ENCODE measurements around the gene C1RL. TPM values are rescaled to one million over a fixed set of nuclear protein-coding genes. Genes with fewer than 3 reads are reported as not detected.

The C1RL gene
- total RNA-seq, 1 donor from 2014 or later, result 19.2 TPM

- H3K27me3 Mint-ChIP-seq, result peaks cover 12% of the 10 kb centered on the region
Observed at GRCh38 chr12:7066596-7066995, 42.4 kb downstream of the C1RL start.

DNA sequence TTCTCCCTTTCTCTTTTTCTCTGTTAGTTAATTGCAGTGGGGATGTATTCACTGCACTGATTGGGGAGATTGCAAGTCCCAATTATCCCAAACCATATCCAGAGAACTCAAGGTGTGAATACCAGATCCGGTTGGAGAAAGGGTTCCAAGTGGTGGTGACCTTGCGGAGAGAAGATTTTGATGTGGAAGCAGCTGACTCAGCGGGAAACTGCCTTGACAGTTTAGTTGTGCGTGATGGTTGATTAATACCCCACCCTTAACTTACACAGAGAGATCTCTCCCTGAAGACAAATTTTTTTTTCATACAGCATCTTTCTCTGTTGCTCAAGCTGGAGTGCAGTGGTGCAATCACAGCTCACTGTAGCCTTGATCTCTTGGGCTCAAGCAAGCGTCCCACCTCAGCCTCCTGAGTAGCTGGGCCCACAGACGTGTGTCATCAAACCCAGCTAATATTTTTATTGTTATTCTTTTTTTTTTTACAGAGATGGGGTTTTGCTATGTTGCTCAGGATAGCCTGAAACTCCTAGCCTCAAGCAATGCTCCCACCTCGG is 43.9 kb downstream of the C1RL start:
- POLR2A ChIA-PET, result no interaction called here
- ATAC-seq (ENCODE audit: low read depth) (no peak), DNase-seq (no peak)
- no peak overlapping the region for H3K27ac Mint-ChIP-seq
- intact Hi-C loops (cut with micrococcal nuclease), result no loop called here
- H3K27me3 Mint-ChIP-seq, result peaks cover 16% of the 10 kb centered on the region
- H3K36me3 Mint-ChIP-seq (ENCODE audit: low read depth), result no peaks in the 10 kb centered on the region
- H3K4me1 Mint-ChIP-seq, result no peaks in the 10 kb centered on the region
- CTCF ChIA-PET, result no interaction called here
- no peak overlapping the region for H3K4me3 Mint-ChIP-seq
- TF ChIP-seq, protein P1, sequence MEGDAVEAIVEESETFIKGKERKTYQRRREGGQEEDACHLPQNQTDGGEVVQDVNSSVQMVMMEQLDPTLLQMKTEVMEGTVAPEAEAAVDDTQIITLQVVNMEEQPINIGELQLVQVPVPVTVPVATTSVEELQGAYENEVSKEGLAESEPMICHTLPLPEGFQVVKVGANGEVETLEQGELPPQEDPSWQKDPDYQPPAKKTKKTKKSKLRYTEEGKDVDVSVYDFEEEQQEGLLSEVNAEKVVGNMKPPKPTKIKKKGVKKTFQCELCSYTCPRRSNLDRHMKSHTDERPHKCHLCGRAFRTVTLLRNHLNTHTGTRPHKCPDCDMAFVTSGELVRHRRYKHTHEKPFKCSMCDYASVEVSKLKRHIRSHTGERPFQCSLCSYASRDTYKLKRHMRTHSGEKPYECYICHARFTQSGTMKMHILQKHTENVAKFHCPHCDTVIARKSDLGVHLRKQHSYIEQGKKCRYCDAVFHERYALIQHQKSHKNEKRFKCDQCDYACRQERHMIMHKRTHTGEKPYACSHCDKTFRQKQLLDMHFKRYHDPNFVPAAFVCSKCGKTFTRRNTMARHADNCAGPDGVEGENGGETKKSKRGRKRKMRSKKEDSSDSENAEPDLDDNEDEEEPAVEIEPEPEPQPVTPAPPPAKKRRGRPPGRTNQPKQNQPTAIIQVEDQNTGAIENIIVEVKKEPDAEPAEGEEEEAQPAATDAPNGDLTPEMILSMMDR (IDR thresholded peaks at IDR 0.05), result no peak
- no peaks in the 10 kb centered on the region for H3K9me3 Mint-ChIP-seq

More at GRCh38 chr12:7066596-7066995, 42.4 kb downstream of the C1RL start:
- DNase-seq, result no peak
- Mint-ChIP-seq H3K4me1 (no peaks in the 10 kb centered on the region), H3K4me3 (no peak overlapping the region), H3K36me3 (ENCODE audit: low read depth) (no peaks in the 10 kb centered on the region), H3K27ac (no peak overlapping the region), H3K9me3 (no peaks in the 10 kb centered on the region)
- ChIA-PET POLR2A (no interaction called here), CTCF (no interaction called here)
- ATAC-seq (ENCODE audit: low read depth), result no peak
- TF ChIP-seq, protein P1 (IDR thresholded peaks at IDR 0.05), result no peak
- intact Hi-C loops (cut with micrococcal nuclease), result no loop called here

- TF ChIP-seq, protein P1 (IDR thresholded peaks at IDR 0.05), result no peak
- no peaks in the 10 kb centered on the region for H3K9me3 Mint-ChIP-seq
- H3K27me3 Mint-ChIP-seq, result peaks cover 21% of the 10 kb centered on the region
- CTCF ChIA-PET, result no interaction called here
- POLR2A ChIA-PET, result no interaction called here
- no peaks in the 10 kb centered on the region for H3K4me1 Mint-ChIP-seq
- no peak for ATAC-seq (ENCODE audit: low read depth)
- intact Hi-C loops (cut with micrococcal nuclease), result no loop called here
- no peak for DNase-seq
- no peak overlapping the region for H3K4me3 Mint-ChIP-seq
- H3K36me3 Mint-ChIP-seq (ENCODE audit: low read depth), result no peaks in the 10 kb centered on the region
- no peak overlapping the region for H3K27ac Mint-ChIP-seq
Observed at GRCh38 chr12:7064516-7064915, 44.5 kb downstream of the C1RL start.

DNA sequence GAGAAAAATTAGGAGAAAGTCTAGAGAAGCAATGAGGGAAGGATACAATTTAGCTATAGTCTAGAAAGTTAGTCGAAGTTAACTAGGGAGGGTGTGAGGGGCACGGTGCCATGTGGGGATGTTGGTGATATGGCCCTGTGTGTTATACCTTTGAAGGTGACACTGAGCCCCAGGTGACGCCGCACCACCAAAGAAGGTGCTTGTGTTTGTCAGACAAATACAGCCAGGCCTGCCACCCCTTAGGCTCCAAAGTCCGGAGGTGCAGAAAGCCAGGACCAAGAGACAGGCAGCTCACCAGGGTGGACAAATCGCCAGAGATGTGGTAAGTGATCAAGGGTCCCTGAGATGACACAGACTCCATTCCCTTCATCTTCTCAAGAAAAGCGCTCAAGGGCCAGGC is 47.4 kb downstream of the C1RL start:
- no peak for DNase-seq
- CTCF ChIA-PET, result no interaction called here
- no peak overlapping the region for H3K27ac Mint-ChIP-seq
- no peaks in the 10 kb centered on the region for H3K9me3 Mint-ChIP-seq
- H3K27me3 Mint-ChIP-seq, result peaks cover 35% of the 10 kb centered on the region
- H3K36me3 Mint-ChIP-seq (ENCODE audit: low read depth), result no peaks in the 10 kb centered on the region
- H3K4me3 Mint-ChIP-seq, result no peak overlapping the region
- TF ChIP-seq, protein P1 (IDR thresholded peaks at IDR 0.05), result no peak
- intact Hi-C loops (cut with micrococcal nuclease), result no loop called here
- no peaks in the 10 kb centered on the region for H3K4me1 Mint-ChIP-seq
- POLR2A ChIA-PET, result no interaction called here
- ATAC-seq (ENCODE audit: low read depth), result no peak

GRCh38 chr12:7061138-7061537 is 47.9 kb downstream of the C1RL start:
- CTCF ChIA-PET, result no interaction called here
- Mint-ChIP-seq H3K9me3 (no peaks in the 10 kb centered on the region), H3K36me3 (ENCODE audit: low read depth) (no peaks in the 10 kb centered on the region), H3K27me3 (peaks cover 39% of the 10 kb centered on the region), H3K4me3 (no peak overlapping the region), H3K4me1 (no peaks in the 10 kb centered on the region), H3K27ac (no peak overlapping the region)
- TF ChIP-seq, protein P1 (IDR thresholded peaks at IDR 0.05), result no peak
- ATAC-seq (ENCODE audit: low read depth), result no peak
- intact Hi-C loops (cut with micrococcal nuclease), result no loop called here
- no peak for DNase-seq
- POLR2A ChIA-PET, result no interaction called here

All from activated B cell treated with CpG ODN at 0.5 μM for 24 hours (primary cell).